Ishikawa (cell line): Measurements from ENCODE around the gene LIN7C.
A peak's percentile ranks its signal among the peaks of the same experiment; 100 is the strongest.

Experiments
- CEBPB ChIP-seq: IDR thresholded peaks from 2 replicates; pipeline ENCODE4 v1.6.1; 2012
- CREB1 ChIP-seq: IDR thresholded peaks from 2 replicates; pipeline ENCODE4 v1.6.1; 2012; ENCODE audit warnings: low read depth
- EGR1 ChIP-seq: IDR thresholded peaks from 2 replicates; pipeline ENCODE4 v1.6.1; 2012
- EP300 ChIP-seq: IDR thresholded peaks from 2 replicates; pipeline ENCODE4 v1.6.1; 2012; ENCODE audit warnings: borderline replicate concordance
- FOXM1 ChIP-seq: IDR thresholded peaks from 2 replicates; pipeline ENCODE4 v1.6.1; 2012; ENCODE audit warnings: low read depth, borderline replicate concordance
- NFIC ChIP-seq: IDR thresholded peaks from 2 replicates; pipeline ENCODE4 v1.6.1; 2012
- RAD21 ChIP-seq: IDR thresholded peaks from 2 replicates; pipeline ENCODE4 v1.6.1; 2012; ENCODE audit warnings: low read depth
- REST ChIP-seq: IDR thresholded peaks from 2 replicates; pipeline ENCODE4 v1.6.1; 2012; ENCODE audit warnings: low read depth, mild to moderate bottlenecking
- TAF1 ChIP-seq: IDR thresholded peaks from 2 replicates; pipeline ENCODE4 v1.6.1; 2012; ENCODE audit warnings: low read depth, mild to moderate bottlenecking
- TCF12 ChIP-seq: IDR thresholded peaks from 2 replicates; pipeline ENCODE4 v1.6.1; 2012; ENCODE audit warnings: low read depth
- TEAD4 ChIP-seq: IDR thresholded peaks from 2 replicates; pipeline ENCODE4 v1.6.1; 2012
- YY1 ChIP-seq: IDR thresholded peaks from 2 replicates; pipeline ENCODE4 v1.6.1; 2012; ENCODE audit warnings: low read depth
- ZBTB7A ChIP-seq: IDR thresholded peaks from 2 replicates; pipeline ENCODE4 v1.6.1; 2012; ENCODE audit warnings: low read depth
- TF ChIP-seq, protein P1 (sequence below): IDR thresholded peaks from 2 replicates; pipeline ENCODE4 v1.6.1; 2012
- TF ChIP-seq, protein P2 (sequence below): IDR thresholded peaks from 2 replicates; pipeline ENCODE4 v1.6.1; 2012

LIN7C gene, protein sequence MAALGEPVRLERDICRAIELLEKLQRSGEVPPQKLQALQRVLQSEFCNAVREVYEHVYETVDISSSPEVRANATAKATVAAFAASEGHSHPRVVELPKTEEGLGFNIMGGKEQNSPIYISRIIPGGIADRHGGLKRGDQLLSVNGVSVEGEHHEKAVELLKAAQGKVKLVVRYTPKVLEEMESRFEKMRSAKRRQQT

GRCh38 chr11:27506200-27507182 is at the start of gene LIN7C:
LIN7C (minus strand) TSS chr11:27506769; CDS start chr11:27506752, 17 bp downstream.
- TF ChIP-seq EP300 (peak; percentile 8; the same call in 1 of the 2 replicates), TCF12 (peak; percentile 56; the same call in 1 of the 2 replicates), RAD21 (no peak), YY1 (peak; percentile 96), EGR1 (peak; percentile 14; the same call in 1 of the 2 replicates), TAF1 (peak; percentile 92), CREB1 (peak; percentile 76)
- TF ChIP-seq, protein P1, sequence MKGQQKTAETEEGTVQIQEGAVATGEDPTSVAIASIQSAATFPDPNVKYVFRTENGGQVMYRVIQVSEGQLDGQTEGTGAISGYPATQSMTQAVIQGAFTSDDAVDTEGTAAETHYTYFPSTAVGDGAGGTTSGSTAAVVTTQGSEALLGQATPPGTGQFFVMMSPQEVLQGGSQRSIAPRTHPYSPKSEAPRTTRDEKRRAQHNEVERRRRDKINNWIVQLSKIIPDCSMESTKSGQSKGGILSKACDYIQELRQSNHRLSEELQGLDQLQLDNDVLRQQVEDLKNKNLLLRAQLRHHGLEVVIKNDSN = no peak
- TF ChIP-seq, protein P2, sequence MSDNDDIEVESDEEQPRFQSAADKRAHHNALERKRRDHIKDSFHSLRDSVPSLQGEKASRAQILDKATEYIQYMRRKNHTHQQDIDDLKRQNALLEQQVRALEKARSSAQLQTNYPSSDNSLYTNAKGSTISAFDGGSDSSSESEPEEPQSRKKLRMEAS = peak; percentile 42

DNA sequence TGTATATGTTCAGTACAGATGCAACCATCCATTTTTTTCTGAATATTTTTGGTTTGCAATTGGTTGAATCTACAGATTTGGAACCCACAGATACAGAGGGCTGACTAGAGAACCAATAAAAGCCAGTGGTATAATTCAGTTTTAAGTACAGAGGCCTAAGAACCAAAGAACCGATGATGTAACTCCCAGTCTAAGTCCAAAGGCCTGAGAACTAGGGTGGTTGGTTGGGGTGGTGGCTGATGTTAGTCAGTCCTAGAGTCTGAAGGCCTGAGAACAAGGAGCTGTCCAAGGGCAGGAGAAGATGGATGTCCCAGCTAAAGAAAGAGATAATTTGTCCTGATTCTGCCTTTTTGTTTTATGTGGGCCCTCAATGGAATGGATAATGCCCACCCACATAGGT is 48.7 kb upstream of the LIN7C start:
- TF ChIP-seq ZBTB7A (no peak), CEBPB (no peak), CREB1 (no peak), TEAD4 (no peak), TCF12 (no peak), FOXM1 (no peak), EGR1 (no peak), EP300 (no peak), RAD21 (no peak), NFIC (no peak), TAF1 (no peak), YY1 (no peak), REST (no peak)
- TF ChIP-seq, protein P2 = no peak
- TF ChIP-seq, protein P1 = no peak

DNA sequence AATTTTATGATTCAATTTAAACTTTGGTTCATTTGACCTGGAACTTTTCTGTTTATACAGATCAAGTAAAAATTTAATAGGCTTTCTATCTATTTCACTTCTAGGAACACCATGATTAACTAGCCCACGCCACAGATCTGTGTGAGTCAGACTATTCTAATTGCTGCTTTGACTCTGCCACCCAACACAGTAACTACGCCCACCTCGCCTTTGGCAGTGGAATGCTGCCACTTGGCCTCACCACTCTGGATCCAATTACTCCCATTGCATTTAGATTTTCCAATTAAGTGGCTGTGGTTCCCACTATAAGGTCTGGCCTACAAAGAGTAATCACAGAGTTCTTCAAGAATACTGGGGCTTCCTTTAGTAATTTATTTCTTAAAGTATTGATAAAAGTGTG is 46.6 kb upstream of the LIN7C start:
- no peak for TF ChIP-seq FOXM1
- TF ChIP-seq, protein P1 = no peak
- TF ChIP-seq TEAD4 = peak; percentile 10; the same call in 1 of the 2 replicates

GRCh38 chr11:27552341-27552740 is 45.8 kb upstream of the LIN7C start:
- no peak for TF ChIP-seq ZBTB7A
- no peak for TF ChIP-seq TCF12
- TF ChIP-seq EP300 = no peak
- no peak for TF ChIP-seq REST
- TF ChIP-seq, protein P1 = no peak
- TF ChIP-seq FOXM1 = no peak
- TF ChIP-seq CREB1 = no peak
- TF ChIP-seq YY1 = no peak
- TF ChIP-seq NFIC = no peak
- no peak for TF ChIP-seq EGR1
- no peak for TF ChIP-seq CEBPB
- no peak for TF ChIP-seq TAF1
- TF ChIP-seq TEAD4 = no peak
- no peak for TF ChIP-seq RAD21
- TF ChIP-seq, protein P2 = no peak
